Fibroblast of lung (primary cell): ENCODE data around the gene NAB2. TPM values are rescaled to one million over a fixed set of nuclear protein-coding genes. Genes with fewer than 3 reads are reported as not detected.

ENCODE experiments used
- DNase-seq, 2 donors: peaks; one replicate each; pipeline versions ENCODE4 v3.0.0 to v3.0.0-alpha.2; 2010; ENCODE audit warnings: low read depth in 2 of 2
- H2AFZ ChIP-seq: 2 replicates; pipeline ENCODE4 v1.5.1; 2012; ENCODE audit warnings: low read length, control low read depth, inconsistent platforms
- H3K27ac ChIP-seq: 2 replicates; pipeline ENCODE4 v1.5.1; 2011; ENCODE audit warnings: low read length, control low read depth; ENCODE audit not compliant: insufficient read depth
- H3K27me3 ChIP-seq: 2 replicates; pipeline ENCODE4 v1.5.1; 2011; ENCODE audit warnings: mild to moderate bottlenecking, low read length; ENCODE audit not compliant: control insufficient read depth, insufficient read depth
- H3K36me3 ChIP-seq: 2 replicates; pipeline ENCODE4 v1.5.1; 2011; ENCODE audit warnings: low read length; ENCODE audit not compliant: control insufficient read depth, insufficient read depth
- H3K4me1 ChIP-seq: 2 replicates; pipeline ENCODE4 v1.5.1; 2011; ENCODE audit warnings: low read length; ENCODE audit not compliant: control insufficient read depth, insufficient read depth; ENCODE audit errors: extremely low read depth
- H3K4me2 ChIP-seq: 2 replicates; pipeline ENCODE4 v1.5.1; 2011; ENCODE audit warnings: low read length, control low read depth; ENCODE audit not compliant: insufficient read depth; ENCODE audit errors: extremely low read depth
- H3K4me3 ChIP-seq, 4 experiments: fragments of 200-600 bp in 1 of 4; sonication (generic) in 1 of 4; replicated peaks in 1 of 4; 2 replicates each; pipeline ENCODE4 v1.5.1; 2011 to 2016; ENCODE audit warnings: low read length in 4 of 4, low read depth in 3 of 4, mild to moderate bottlenecking in 3 of 4, control low read depth in 2 of 4, inconsistent platforms in 1 of 4, mixed read lengths in 1 of 4; ENCODE audit not compliant: insufficient read depth in 1 of 4; ENCODE audit errors: control extremely low read depth in 1 of 4
- H3K79me2 ChIP-seq: 2 replicates; pipeline ENCODE4 v1.5.1; 2012; ENCODE audit warnings: mild to moderate bottlenecking, low read length, inconsistent platforms; ENCODE audit not compliant: control insufficient read depth, insufficient read depth
- H3K9ac ChIP-seq: 2 replicates; pipeline ENCODE4 v1.5.1; 2011; ENCODE audit warnings: mild to moderate bottlenecking, low read length, control low read depth; ENCODE audit not compliant: insufficient read depth
- H3K9me3 ChIP-seq: 2 replicates; pipeline ENCODE4 v1.5.1; 2012; ENCODE audit warnings: low read depth, low read length; ENCODE audit not compliant: control insufficient read depth, insufficient read depth
- H4K20me1 ChIP-seq: 2 replicates; pipeline ENCODE4 v1.5.1; 2011; ENCODE audit warnings: low read length; ENCODE audit not compliant: control insufficient read depth, insufficient read depth; ENCODE audit errors: extremely low read depth
- CTCF ChIP-seq, 2 donors: IDR thresholded peaks in 1 of 2; conservative IDR thresholded peaks in 1 of 2; 1 replicate in 1 of 2; 2 replicates in 1 of 2; pipeline ENCODE4 v1.5.1; 2011 to 2012; ENCODE audit warnings: low read length in 2 of 2, control low read depth in 1 of 2, inconsistent platforms in 1 of 2, low read depth in 1 of 2, mild to moderate bottlenecking in 1 of 2
- EZH2 ChIP-seq: IDR thresholded peaks from 2 replicates; pipeline ENCODE4 v1.5.1; 2012; ENCODE audit warnings: low read length, control low read depth, mild to moderate bottlenecking; ENCODE audit errors: missing control alignments
- polyA plus RNA-seq, 2 donors: library from polyadenylated mRNA; depleted of rRNA in 1 of 2; stranded (reverse) in 1 of 2; unstranded in 1 of 2; fragments of >200 nt; gene quantifications; 2 replicates each; pipeline ENCODE4 v1.2.1, GENCODE V29; 2011 to 2012; ENCODE audit warnings: missing spikeins in 1 of 2
- total RNA-seq: library from RNA; depleted of rRNA; stranded (reverse); fragments of >200 nt; gene quantifications from 2 replicates; pipeline ENCODE4 v1.2.1, GENCODE V29; 2014

The NAB2 gene
- total and polyA plus RNA-seq, 2 donors (not counting 1 experiment from before 2014, with no cell fraction given) = 31.3 to 39.6 TPM

GRCh38 chr12:57106021-57106708 is 17.3 kb downstream of the NAB2 start:
- Histone ChIP-seq H3K4me1 (no peaks in the 10 kb centered on the region), H3K79me2 (peaks cover 18% of the 10 kb centered on the region), H3K4me3 (no peak overlapping the region), H3K27me3 (no peaks in the 10 kb centered on the region), H3K9ac (no peak overlapping the region), H4K20me1 (no peaks in the 10 kb centered on the region), H2AFZ (no peak overlapping the region), H3K27ac (no peak overlapping the region), H3K9me3 (no peaks in the 10 kb centered on the region), H3K36me3 (peaks cover 22% of the 10 kb centered on the region), H3K4me2 (no peak overlapping the region)
- TF ChIP-seq EZH2 (no peak), CTCF (conservative IDR thresholded peaks at IDR 0.05 in 1 of 2, IDR thresholded peaks at IDR 0.05 in 1 of 2; ENCODE audit: low read depth in 1 of 2, low read length in 2 of 2) (no peak)
- no peak for DNase-seq

GRCh38 chr12:57107456-57108155 is 18.7 kb downstream of the NAB2 start:
- no peak for DNase-seq
- no peak overlapping the region for H3K27ac ChIP-seq

More at GRCh38 chr12:57107456-57108155, 18.7 kb downstream of the NAB2 start:
- Histone ChIP-seq H3K4me2 (no peak overlapping the region), H3K36me3 (peaks cover 19% of the 10 kb centered on the region), H2AFZ (no peak overlapping the region), H3K27me3 (no peaks in the 10 kb centered on the region), H3K79me2 (peaks cover 21% of the 10 kb centered on the region), H3K9ac (no peak overlapping the region), H4K20me1 (no peaks in the 10 kb centered on the region), H3K9me3 (no peaks in the 10 kb centered on the region), H3K4me1 (peaks cover 4% of the 10 kb centered on the region), H3K4me3 (no peak overlapping the region)
- TF ChIP-seq CTCF (conservative IDR thresholded peaks at IDR 0.05 in 1 of 2, IDR thresholded peaks at IDR 0.05 in 1 of 2; ENCODE audit: low read depth in 1 of 2, low read length in 2 of 2) (no peak), EZH2 (no peak)
